Stimulated activated naive CD4-positive, alpha-beta T cell (primary cell): ENCODE data around the gene ISCA2.
"Not testable (repeated sequence)": the region's sequence is repeated elsewhere in the genome, so short reads cannot be mapped to it uniquely, and the experiment has no call there.

Experiments used
- DNase-seq, 6 experiments: peaks; one replicate each; lab custom pipeline; 2025; lab: John Stamatoyannopoulos, UW

The ISCA2 gene

DNA sequence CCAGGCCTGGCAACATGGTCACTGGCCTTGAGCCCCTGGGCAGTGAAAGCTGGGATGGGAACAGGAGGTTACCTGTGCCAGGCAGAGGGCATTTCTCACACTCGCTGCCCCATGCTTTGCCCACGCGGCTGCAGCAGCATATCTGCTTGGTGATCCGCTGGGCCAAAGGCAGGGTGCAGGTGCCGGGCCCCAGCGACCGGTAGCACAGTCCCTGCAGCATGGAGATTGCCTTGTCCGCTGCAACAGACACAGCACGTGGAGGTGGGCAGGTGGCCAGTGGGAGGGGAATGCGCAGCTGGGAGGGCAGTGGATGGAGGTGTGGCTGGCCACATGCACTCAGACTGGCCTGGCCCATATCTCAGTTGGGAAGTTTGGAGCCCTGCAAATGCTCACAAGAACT is 35.3 kb downstream of the ISCA2 start:
- no peak for DNase-seq

GRCh38 chr14:74531006-74531405 is 37.4 kb downstream of the ISCA2 start:
- no peak for DNase-seq

- DNase-seq: no peak
Measured at GRCh38 chr14:74531467-74531866, 37.9 kb downstream of the ISCA2 start.

- DNase-seq: no peak
Measured at GRCh38 chr14:74532246-74532645, 38.7 kb downstream of the ISCA2 start.

GRCh38 chr14:74533576-74533975 is 40.0 kb downstream of the ISCA2 start:
- no peak for DNase-seq

DNA sequence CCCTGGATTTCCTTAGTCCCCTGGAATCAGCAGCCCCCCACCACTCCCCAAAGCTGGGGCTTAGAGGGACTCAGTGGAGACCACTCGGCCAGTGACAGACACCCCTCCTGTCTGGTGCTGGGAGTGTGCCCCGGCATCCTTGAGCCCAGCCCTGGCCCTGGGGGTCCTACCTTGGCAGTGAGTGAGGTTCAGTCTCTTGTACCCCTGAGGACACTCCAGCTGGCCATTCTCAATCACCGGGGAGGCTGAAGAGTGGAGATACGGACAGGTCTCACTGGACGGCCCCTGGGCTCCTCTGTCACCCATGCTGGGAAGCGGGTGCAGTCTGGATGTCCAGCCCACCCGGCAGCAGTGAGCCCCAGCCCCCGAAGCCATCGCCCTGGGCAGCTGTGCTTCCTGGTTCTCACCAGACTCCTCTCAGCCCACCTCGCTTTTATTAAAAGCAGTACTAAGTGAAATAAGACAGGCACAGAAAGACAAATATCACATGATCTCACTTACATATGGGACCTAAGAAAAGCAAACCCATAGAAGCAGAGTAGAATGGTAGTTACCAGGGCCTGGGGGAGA is 42.3 kb downstream of the ISCA2 start:
- no peak for DNase-seq

- DNase-seq: not testable (repeated sequence)
Measured at GRCh38 chr14:74536336-74536735, 42.8 kb downstream of the ISCA2 start.

- DNase-seq: no peak
Measured at GRCh38 chr14:74538411-74539391, 45.1 kb downstream of the ISCA2 start.

GRCh38 chr14:74539503-74539902 is 45.9 kb downstream of the ISCA2 start:
- DNase-seq: no peak

GRCh38 chr14:74541225-74541624 is 47.7 kb downstream of the ISCA2 start:
- no peak for DNase-seq

DNA sequence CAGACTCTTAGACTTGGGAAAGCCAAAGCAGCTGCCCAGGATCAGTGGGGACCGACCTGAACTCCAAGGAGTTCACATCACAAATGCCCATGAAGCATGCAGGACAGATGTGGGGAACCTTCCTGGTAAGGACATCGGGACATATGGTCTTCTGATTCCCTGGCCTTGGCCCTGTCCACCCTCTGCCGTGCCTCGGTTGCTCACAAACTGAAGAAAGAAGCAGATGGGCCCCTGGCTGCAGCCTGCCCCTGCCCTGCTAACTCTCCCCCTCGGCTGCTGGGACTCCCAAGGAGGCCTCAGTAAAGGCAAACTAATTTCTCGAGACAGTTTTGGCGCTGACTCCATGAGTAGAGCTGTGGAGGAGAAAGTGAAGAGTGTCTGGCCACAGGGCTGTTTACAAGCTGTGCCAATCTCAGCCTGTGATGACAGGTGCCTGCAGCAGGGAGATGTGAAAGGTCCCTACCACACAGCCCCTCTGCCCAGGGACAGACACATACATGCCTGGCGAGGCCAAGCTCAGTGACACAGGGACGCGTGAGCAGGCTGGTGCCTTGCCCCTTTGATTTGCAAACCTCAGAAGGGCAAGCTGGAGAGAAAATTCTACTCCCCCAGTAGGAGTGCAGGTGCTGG is 48.6 kb downstream of the ISCA2 start:
- no peak for DNase-seq

DNA sequence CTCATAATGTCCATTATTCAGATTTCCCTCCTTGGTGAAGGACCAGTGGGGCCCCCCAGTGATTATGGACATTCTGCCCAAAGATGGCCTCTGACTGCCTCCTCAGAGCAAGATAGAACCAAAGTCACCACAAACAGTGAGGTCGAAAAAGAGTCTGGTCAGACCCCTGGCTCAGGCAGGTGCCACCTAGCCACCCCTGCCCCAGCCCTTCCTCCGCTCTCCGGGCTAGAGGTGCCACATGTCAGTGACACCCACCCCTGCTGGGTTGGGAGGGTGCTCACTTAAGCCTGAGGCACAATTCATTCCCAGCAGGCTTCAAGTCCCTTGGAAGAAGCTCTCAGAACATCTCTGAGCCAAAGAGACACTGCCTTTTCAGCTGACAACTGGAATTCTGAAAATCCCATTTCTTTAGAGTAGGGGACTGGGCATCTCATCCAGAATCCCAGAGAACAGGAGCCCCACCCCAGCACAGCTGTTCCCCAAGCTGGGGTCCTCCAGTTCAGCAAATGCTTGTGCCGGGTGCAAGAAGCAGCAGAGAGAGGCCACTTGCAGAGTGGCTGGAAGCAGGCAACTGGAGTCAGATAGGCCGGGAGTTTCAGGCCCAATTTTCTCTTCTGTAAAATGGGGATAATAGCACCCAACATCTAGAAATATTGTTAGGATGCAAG is 50.3 kb downstream of the ISCA2 start:
- no peak for DNase-seq

- no peak for DNase-seq
Measured at GRCh38 chr14:74545386-74545785, 51.8 kb downstream of the ISCA2 start.

DNA sequence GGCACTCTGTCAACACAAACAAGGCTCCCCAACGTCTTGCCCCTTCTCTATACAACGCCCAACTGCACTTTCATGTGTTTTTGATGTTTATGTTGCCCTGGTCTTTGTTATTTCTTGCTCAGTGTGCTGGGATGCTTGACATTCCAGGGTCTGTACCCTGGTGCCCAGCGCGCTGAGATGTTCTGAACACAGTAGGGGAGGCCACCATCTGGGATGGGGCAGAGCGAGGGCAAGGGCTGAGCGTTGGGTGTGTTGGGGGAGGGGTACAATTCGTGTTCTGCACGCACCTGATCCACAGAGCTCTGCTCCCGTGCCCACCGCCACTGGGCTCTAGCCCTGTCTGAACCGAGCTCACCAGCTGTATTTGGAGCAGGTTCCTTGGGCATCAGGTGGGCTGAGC is 52.9 kb downstream of the ISCA2 start:
- no peak for DNase-seq
